Globus pallidus (tissue), 1 donor: ENCODE results near the gene COL8A1.
"Not testable (repeated sequence)": the region's sequence is repeated elsewhere in the genome, so short reads cannot be mapped to it uniquely, and the experiment has no call there.

Experiments used
- DNase-seq: peaks from one replicate; pipeline ENCODE4 v3.0.0-alpha.2; 2015; ENCODE audit warnings: low spot score

COL8A1 gene

GRCh38 chr3:99638167-99638948, at the start of gene COL8A1:
COL8A1 (plus strand) TSS chr3:99638594; CDS start chr3:99790683, 152,089 bp downstream.
- no peak for DNase-seq

- DNase-seq, result not testable (repeated sequence)
These were observed 49.2 kb upstream of the COL8A1 start for GRCh38 chr3:99589168-99589567.

GRCh38 chr3:99599894-99600293, 38.5 kb upstream of the COL8A1 start:
- DNase-seq, result no peak

GRCh38 chr3:99601515-99601914, 36.9 kb upstream of the COL8A1 start:
- DNase-seq, result no peak

GRCh38 chr3:99602183-99602582, 36.2 kb upstream of the COL8A1 start:
- no peak for DNase-seq

- no peak for DNase-seq
These were observed 31.2 kb upstream of the COL8A1 start for GRCh38 chr3:99607151-99607550.

- no peak for DNase-seq
These were observed 23.6 kb upstream of the COL8A1 start for GRCh38 chr3:99614768-99615167.

- no peak for DNase-seq
These were observed 18.2 kb upstream of the COL8A1 start for GRCh38 chr3:99620077-99620767.

- DNase-seq, result no peak
These were observed 17.4 kb upstream of the COL8A1 start for GRCh38 chr3:99620976-99621375.

GRCh38 chr3:99624496-99625236, 13.7 kb upstream of the COL8A1 start:
- no peak for DNase-seq

GRCh38 chr3:99625237-99625622, 13.2 kb upstream of the COL8A1 start:
- DNase-seq, result no peak

- DNase-seq, result no peak
These were observed 12.6 kb upstream of the COL8A1 start for GRCh38 chr3:99625643-99626416.

GRCh38 chr3:99626417-99626788, 12.0 kb upstream of the COL8A1 start:
- no peak for DNase-seq

- no peak for DNase-seq
These were observed 11.2 kb upstream of the COL8A1 start for GRCh38 chr3:99627062-99627826.

GRCh38 chr3:99630815-99631214, 7.6 kb upstream of the COL8A1 start:
- DNase-seq, result no peak

- DNase-seq, result no peak
These were observed 4.4 kb upstream of the COL8A1 start for GRCh38 chr3:99633887-99634558.

GRCh38 chr3:99634881-99635280, 3.5 kb upstream of the COL8A1 start:
- no peak for DNase-seq

- DNase-seq, result no peak
These were observed 3.0 kb upstream of the COL8A1 start for GRCh38 chr3:99635348-99635747.

GRCh38 chr3:99637016-99637367, 1.4 kb upstream of the COL8A1 start:
- no peak for DNase-seq

GRCh38 chr3:99637368-99638111, 854 bp upstream of the COL8A1 start:
- DNase-seq, result no peak
